Muscle of back (tissue), 11 donors: ENCODE results near the gene COL26A1. TPM values are rescaled to one million over a fixed set of nuclear protein-coding genes. Genes with fewer than 3 reads are reported as not detected.
"Not testable (repeated sequence)": the region's sequence is repeated elsewhere in the genome, so short reads cannot be mapped to it uniquely, and the experiment has no call there.

Source experiments
- DNase-seq, 3 donors: peaks; one replicate each; pipeline versions ENCODE4 v3.0.0 to v3.0.0-alpha.2; 2013
- polyA plus RNA-seq, 10 donors: library from polyadenylated mRNA; unstranded; fragments of 120-200 nt; gene quantifications; one replicate each; pipeline ENCODE4 v1.2.1, GENCODE V29; 2013; ENCODE audit not compliant: insufficient read length in 10 of 10

COL26A1 gene
- polyA plus RNA-seq, 10 donors: 0.50 to 9.9 (median 1.2) TPM

DNA sequence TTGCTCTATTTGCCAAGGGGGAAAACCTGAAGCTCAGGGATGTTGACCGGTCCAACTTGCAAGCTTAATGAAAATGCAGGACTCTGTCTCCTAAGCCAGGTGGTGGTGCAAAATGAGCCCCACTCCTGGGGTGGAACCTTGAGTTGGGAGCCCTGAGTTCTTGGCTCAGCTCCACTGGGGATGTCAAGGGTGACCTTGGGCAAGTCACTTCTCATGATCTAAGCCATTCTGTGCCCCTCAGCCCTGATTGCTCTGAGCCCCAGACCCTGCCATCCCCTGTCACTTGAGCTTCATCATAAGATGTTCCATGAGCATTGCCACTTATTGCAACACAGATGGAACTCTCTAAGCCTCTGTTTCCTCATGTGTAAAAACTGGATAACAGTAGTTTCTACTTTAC lies 232.6 kb downstream of the COL26A1 start:
- DNase-seq: no peak

GRCh38 chr7:101595766-101596537 lies 233.3 kb downstream of the COL26A1 start:
- DNase-seq: no peak

- no peak for DNase-seq
These were observed 234.2 kb downstream of the COL26A1 start for GRCh38 chr7:101596898-101597297.

DNA sequence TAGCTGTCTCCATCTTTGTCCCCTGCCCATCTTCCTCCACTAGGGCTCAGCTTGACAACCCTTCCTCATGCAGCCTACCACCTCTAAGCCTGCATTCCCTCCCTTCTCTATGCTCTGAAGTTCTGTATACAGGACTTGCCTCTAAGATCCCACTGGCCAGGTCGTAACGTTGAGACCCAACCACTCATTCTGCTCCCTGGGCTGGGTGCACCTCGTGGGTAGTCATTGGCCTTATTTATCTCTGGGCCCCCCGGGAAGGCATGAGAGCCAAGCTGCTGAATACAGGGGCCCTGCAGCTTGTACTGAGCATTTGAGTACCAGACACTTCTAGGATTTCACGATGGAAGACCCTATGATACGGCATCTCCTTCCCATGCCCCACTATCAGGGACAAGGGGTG lies 235.3 kb downstream of the COL26A1 start:
- DNase-seq: no peak

DNA sequence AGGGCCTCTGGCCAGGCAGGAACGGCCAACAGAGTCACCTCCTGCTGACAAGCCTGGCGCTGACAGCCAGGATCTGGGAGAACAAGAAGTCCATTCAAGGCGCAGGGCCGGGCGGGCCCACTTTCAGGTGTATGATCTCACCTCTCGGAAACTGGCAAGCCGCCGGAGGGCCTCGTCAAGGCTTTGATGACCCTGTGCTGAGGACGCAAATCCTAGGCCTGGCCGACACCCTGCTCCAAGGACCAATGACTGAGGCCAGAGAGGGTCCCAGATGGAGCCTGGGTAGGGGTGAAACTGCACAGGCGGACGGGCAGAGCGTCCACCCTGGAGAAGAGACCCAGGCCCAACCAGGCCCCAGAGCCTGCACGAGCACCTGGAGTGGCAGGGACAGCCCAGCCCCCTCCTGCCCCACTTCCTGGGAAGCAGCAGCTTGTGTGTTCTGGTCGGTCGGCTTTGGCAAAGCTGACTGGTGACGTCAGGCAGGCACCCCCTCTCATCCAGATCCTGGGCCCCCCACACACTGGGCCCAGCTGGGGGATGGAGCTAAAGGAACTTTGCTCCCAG lies 235.8 kb downstream of the COL26A1 start:
- no peak for DNase-seq

DNA sequence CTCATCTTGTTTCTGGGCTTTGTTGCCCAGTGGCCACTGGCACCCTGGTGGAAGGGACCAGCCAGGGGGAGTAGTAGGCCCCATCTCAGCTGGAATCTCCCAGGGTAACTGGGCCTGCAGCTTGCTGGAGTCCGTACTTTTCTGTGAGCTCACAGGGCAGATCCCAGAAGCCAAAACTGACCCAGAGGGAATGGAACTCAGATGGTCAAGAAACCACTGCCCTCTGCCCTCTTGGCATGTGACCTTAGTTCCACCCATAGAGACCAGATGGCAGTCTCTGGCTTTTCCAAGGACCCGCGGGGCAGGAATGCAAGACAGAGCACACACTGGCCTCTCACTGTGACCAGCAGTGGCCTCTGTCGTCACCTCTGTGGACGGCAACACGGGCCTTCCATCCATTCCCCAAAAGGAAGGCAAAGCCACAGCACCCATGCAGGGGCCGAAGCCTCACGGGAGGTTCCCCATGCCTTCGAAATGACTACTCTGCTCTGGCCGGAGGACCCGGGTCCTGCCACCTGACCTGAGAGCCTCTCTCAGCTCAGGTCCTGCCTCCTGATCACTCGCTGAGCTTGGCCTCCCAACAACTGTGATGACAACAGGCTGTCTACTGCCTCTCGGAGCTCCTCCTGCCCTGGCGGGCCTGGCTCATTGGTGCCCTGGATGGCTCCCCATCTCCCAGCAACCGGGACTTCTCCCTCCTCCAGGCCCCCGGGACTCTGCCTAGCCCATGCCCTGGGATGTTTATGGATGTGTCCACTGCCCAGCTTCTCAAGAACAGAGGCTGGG lies 236.5 kb downstream of the COL26A1 start:
- peak in 1 of 3 donors; percentile 41 for DNase-seq

DNA sequence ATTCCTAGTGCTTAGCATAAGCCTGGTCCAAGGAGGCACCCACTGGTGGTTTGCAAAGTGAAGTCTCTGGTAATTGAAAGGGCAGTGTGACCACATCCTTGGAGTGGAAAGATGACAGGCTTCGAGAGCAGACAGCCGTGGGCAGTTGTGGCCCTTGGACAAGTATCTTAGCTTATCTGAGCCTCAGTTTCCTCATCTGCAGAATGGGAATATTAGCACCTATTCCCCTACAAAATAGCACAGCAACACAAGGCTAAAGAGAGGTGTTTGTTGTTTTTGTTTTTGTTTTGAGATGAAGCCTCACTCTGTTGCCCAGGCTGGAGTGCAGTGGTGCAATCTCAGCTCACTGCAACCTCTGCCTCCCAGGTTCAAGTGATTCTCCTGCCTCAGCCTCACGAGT lies 237.1 kb downstream of the COL26A1 start:
- DNase-seq: no peak

GRCh38 chr7:101602082-101602481 lies 239.4 kb downstream of the COL26A1 start:
- no peak for DNase-seq

- peak; percentile 61 to 88 (median 79) for DNase-seq
These were observed 240.0 kb downstream of the COL26A1 start for GRCh38 chr7:101602484-101603241.

- DNase-seq: no peak
These were observed 241.8 kb downstream of the COL26A1 start for GRCh38 chr7:101604331-101604933.

DNA sequence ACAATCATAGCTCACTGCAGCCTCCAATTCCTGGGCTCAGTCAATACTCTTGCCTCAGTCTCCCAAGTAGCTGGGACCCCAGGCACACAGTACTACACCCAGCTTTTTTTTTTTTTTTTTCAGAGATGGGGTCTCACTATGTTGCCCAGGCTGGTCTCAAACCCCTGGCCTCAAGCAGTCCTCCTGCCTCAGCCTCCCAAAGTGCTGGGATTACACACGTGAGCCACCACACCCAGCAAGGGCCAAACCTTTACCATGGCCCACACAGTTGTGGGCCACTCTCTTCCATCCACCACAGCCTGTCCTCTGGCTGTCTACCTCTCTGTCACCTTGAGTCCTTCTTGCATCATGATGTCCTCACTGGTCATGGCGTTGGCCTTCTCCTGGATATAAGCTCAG lies 242.3 kb downstream of the COL26A1 start:
- DNase-seq: not testable (repeated sequence)

DNA sequence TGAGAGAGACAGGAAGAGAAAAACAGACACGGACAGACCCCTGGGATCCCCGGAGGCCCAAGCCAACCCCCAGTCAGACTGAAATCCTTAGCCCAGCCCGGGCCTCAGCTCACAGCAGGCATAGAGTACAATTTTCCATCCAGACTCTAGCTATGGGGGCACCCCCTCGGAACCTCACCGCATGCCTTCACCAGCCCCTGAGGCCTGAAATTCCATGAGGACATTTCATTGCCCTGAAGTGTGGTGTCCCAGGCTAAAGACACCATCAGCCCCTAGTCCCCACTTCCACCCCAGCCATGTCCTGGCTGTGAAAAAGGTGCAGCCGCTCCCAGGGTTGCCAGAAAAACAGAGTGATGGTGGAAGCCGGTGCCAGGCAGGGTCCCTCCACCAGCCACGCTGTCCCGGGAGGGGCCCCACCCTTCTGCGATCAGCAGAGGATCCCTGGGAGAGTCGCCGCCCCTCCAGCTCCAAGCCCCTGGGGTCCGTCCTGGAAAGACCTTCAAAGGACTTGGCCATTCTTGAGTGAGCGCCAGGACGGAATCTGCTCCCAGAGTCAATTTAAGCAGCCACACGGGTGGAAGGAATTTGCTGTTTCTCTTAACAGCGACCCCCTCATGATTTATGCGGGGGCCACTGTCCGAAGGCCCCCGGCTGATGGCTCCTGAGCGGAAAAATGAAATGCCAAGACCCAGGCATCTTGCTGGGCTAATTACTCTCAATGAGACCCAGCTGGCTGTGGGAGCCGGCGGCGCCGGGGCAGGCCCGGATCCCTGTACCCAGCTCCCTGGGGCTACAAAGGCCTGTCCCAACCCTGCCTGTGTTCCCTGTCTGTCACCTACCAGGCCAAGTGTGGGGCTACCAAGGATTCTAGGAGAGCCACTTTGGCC lies 243.2 kb downstream of the COL26A1 start:
- DNase-seq: no peak

DNA sequence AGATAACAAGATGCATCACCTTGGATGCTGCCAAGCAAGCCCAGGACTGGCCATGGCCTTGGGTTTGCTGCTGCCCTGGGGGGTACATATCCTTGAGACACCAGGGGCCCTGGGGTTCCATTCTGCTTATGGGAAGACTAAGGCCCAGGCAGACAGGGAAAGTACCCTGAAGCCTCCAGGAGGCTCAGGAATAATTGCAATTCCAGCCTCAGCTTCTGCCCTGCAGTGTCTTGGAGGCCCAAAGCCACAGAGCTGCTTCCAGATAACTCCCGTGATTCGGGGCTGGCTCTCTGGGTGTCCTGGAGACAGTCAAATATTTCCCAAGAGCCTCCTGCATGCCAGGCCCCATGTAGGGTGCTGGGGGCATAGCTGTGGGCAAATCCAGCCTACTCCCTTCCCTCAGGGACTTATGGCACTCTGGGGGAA lies 243.8 kb downstream of the COL26A1 start:
- DNase-seq: no peak

Other genes with a start within 250 kb of the COL26A1 start
- 1 to 10 TPM; 1.9 to 5.2 (median 4.6) TPM for gene SERPINE1, start 235.8 kb upstream of the COL26A1 start, polyA plus RNA-seq
- 10 to 100 TPM; 17.0 to 43.3 (median 22.1) TPM for gene AP1S1, start 208.4 kb upstream of the COL26A1 start, polyA plus RNA-seq
- not detected for gene VGF, start 197.3 kb upstream of the COL26A1 start, polyA plus RNA-seq
- not detected for gene NAT16, start 182.6 kb upstream of the COL26A1 start, polyA plus RNA-seq
- gene MOGAT3, start 161.8 kb upstream of the COL26A1 start, polyA plus RNA-seq: under 1 TPM in 2 of 10 donors, not detected in 8; 0.16 to 0.25 TPM
- gene PLOD3, start 145.3 kb upstream of the COL26A1 start, polyA plus RNA-seq: 10 to 100 TPM; 37.4 to 72.9 (median 46.4) TPM
- 10 to 100 TPM; 35.6 to 53.8 (median 41.2) TPM for gene ZNHIT1, start 144.7 kb upstream of the COL26A1 start, polyA plus RNA-seq
- gene CLDN15, start 125.1 kb upstream of the COL26A1 start, polyA plus RNA-seq: 1 to 10 TPM; 4.3 to 8.7 (median 6.2) TPM
- gene FIS1, start 117.8 kb upstream of the COL26A1 start, polyA plus RNA-seq: 100 to 1,000 TPM in 9 of 10 donors, 10 to 100 TPM in 1; 99.3 to 141 (median 119) TPM
- gene IFT22, start 41.1 kb upstream of the COL26A1 start, polyA plus RNA-seq: 10 to 100 TPM; 24.0 to 36.0 (median 25.7) TPM